SK-N-MC (cell line): ENCODE results near the gene DGKB.

ENCODE experiments used
- EZH2 ChIP-seq: fragments of 200-600 bp; sonication (generic); IDR thresholded peaks from one replicate; pipeline ENCODE4 v1.6.1; 2017; ENCODE audit warnings: antibody characterized with exemption
- FOXP2 ChIP-seq: optimal IDR thresholded peaks from 2 replicates; pipeline ENCODE3; 2011; ENCODE audit warnings: mild to moderate bottlenecking, moderate library complexity; ENCODE audit not compliant: insufficient read depth; ENCODE audit errors: extremely low read length, control extremely low read depth
- POLR2AphosphoS5 ChIP-seq: IDR thresholded peaks from 2 replicates; pipeline ENCODE4 v1.6.1; 2012; ENCODE audit warnings: mild to moderate bottlenecking, low read depth, low read length, borderline replicate concordance

DNA sequence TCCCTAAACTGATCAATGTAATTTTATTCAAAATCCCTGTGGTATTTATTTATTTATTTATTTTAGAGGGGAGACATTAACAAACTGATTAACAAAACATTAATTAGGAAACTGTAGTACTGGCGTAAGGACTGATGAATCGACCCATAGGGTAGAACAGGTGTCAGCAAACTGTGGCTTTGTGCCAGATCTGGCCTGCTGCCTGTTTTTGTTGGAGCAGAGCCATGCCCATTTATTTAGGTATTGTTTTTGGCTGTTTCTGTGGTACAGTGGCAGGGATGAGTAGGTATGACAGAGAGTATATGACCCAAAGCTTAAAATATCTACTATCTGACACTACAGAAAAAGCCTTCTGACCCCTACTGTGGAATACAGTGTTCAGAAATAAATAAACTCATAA lies 580.6 kb downstream of the DGKB start:
- TF ChIP-seq EZH2 (no peak), POLR2AphosphoS5 (no peak), FOXP2 (no peak)
